HG03354 (cell line): ENCODE results near the gene ACAA2.

ENCODE experiments used
- ATAC-seq: cut with Tn5 transposase; IDR thresholded peaks from one replicate; pipeline ENCODE4 v1.9.1; 2021; ENCODE audit warnings: mild to moderate bottlenecking; ENCODE audit not compliant: unreplicated experiment, poor library complexity, severe bottlenecking

ACAA2 gene, protein sequence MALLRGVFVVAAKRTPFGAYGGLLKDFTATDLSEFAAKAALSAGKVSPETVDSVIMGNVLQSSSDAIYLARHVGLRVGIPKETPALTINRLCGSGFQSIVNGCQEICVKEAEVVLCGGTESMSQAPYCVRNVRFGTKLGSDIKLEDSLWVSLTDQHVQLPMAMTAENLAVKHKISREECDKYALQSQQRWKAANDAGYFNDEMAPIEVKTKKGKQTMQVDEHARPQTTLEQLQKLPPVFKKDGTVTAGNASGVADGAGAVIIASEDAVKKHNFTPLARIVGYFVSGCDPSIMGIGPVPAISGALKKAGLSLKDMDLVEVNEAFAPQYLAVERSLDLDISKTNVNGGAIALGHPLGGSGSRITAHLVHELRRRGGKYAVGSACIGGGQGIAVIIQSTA

DNA sequence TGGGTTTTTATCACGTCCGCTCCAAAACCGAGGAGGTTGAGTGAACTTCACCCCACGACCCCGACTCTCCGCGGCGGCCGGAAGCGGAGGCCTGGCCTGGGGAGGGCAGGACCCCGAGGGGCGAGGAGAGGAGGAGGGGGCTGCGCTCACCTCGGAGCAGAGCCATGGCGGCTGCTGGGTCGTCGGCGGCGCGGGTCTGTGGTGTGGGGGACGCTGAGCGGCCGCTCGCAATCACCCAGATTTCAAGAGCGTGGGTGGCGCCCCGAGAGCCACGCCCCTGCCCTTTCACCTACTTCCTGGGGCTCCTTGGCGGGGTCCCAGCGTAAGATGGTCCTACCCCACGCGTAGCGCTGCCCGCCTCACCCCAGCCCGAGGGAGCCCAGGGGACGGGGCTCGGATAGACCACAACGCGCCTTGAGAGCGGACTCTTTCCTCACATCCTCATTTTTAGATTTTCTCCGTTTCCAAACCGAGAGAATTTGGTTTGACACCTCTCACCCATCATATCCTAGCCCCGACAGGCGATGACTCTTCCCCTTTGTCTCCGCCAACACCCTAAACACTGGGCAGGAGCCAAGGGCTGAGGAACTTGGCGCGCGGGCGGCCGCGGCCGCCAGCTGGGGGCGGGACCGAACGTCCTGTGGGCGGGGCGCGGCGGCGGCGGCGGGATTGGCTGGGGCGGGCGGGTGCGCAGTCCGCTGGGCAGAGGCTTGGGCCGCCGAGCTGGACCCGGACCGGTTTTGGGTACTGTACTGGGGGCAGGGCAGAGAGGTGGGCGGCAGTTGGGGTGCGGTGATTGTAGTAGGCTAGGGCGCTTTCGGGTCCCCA lies at the start of gene ACAA2:
ACAA2 (minus strand) TSS at position 215 of the 828 bp plus-strand sequence; CDS start at position 166, 49 bp downstream.
- ATAC-seq, result peak; percentile 83

DNA sequence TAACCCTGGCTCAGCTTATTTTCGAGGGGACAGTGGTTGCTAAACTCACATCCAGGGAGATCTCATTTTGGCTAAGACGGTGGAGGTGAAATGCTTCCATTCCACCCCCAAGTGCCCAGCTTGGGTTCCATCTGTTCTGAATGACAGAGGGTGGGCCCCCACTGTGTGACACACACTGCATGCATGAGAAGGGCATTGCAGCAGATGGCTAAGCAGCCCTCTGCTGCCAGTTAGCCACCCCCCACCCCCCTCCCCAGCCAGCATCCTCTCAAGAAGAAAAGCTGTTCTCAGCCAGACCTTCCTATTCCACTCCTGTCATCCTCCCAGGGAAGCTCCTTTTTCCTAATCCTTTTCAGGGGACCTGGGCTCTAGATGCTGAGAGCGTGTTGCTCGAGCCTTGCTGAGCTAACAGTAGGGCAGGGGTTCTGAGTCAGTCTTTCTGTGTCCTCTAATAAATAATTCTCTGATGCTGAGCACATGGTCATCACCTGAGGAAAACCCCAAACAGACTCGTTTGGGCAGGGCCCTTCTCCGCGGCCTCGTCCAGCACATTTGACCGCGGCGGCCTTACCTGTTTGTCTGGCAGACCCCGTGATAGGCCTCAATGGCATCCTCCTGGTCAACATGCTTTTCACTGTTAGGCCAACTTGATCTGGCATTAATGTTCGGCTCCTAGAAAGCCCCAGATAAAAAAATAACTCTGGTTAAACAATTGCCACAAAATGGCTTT lies 49.5 kb upstream of the ACAA2 start:
- ATAC-seq, result no peak

DNA sequence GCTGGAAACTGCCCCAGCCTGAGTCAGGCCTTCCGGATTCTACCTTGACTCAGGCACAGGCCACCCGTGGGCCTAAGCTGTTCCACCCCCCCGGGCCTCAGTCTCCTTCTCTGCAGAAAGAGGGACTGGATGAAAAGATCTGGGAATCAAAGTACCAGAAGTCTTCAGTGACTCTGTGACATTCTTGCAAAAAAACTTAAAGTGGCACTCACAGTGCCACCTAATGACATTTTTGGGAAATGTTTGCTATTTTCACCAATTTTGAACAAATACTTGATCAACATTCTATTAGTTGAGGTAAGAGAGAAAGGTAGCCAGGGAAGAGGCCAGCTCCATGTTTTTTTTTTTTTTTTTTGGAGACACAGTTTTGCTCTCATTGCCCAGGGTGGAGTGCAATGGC lies 48.3 kb upstream of the ACAA2 start:
- ATAC-seq, result no peak

DNA sequence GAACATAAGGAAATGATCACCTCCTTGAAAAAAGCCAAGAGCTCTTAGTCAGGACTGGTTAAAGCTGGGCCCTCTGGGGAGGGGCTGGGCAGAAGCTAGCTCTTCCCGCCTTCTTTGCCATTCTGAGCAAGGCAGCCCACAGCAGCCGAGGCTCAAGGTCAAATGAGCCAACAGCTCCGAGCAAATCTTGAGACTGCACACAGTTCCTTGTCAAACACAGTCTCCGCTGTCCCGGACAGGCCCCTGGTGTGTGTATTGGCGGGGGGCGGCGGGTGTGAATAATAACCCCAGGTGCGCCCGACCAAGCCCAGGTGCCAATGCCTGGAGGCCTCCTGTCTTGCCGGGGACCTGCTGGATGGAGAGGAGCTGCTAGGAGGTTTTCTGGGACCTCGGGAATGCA lies 46.4 kb upstream of the ACAA2 start:
- ATAC-seq, result no peak

DNA sequence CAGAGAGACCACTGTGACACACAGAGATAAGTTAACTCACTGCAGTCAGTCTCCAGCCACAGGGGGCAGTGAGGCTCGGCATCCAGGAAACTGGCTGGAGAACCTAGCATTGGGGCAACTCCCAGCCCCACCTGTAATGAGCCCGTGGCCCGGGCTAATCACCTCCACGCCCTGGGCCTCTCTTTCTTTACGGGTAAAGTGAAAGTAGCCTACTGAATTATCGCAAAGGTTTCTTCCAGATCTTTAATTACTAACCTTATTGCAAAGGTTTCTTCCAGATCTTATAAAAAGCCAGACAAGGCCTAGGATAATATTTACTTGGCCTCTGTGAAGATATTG lies 45.7 kb upstream of the ACAA2 start:
- ATAC-seq, result peak; percentile 8

DNA sequence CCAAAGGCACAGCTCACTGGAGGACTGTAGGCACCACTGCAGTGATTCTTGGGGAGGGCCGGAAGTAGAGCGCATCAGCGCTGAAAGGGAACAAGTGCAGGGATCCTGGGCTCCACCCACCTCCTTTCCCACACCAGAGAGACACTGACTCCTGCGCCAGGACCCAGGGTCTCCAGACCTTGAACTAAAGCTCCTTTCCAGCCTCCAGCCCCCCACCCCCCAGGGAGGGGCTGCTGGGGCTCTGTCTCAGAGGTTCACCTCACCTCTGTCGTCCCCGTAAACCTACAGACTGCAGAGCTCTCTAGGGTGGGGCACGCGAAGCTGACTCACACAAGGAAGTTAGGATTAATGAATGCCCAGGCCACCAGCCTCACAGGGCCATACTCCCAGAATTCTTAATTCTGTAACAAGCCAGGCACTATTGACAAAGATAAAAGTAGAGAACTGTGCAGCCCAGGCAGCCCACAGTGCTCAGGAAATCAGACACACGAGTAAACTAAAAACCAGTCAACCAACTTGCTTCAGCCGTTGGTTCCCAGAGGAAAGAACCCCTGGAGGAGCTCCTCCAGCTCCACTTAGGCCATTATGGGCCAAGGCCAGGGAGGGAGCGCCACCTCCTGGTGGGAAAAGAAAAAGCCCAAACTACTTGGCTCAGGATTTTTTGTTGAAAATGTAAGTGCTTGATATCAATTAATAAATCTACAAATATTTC lies 45.1 kb upstream of the ACAA2 start:
- peak; percentile 61 for ATAC-seq

DNA sequence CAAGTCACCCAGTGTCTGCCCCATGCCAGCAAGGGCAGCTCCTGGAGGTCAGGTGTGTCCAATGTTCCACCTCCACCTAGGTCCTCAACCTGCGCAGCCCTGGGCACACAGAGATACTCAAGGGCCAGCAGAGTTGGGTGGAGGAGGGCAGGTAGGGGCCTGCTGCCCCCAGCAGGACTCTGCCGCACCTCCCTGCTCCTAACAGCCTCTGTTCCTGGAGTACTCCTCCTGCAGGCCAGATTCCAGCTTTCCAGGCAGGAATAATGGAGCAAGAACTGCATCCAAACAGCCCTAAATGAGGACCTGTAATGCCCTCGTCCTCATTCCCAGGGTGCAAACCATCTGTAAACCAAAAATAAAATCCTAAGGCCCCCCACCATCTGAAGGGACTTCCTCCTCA lies 44.4 kb upstream of the ACAA2 start:
- no peak for ATAC-seq

DNA sequence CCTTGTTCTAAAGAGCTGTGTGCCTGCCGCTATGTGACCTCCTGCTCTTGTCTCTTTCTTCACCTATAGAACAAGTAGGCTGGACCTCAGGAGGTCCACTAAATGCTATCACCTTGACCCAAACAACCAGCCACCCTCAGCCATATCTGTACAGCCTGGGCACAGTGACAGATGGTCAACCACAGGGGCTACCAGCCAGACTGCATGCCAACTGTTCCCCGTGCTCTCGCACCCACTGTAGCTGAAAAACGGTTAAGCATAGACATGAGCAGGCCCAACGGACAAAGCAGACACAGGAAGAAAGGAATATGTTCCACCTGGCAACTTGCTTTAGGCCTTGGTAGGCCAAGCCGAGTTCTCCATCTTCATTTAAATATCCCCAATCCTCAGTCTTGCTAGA lies 43.2 kb upstream of the ACAA2 start:
- ATAC-seq, result no peak

DNA sequence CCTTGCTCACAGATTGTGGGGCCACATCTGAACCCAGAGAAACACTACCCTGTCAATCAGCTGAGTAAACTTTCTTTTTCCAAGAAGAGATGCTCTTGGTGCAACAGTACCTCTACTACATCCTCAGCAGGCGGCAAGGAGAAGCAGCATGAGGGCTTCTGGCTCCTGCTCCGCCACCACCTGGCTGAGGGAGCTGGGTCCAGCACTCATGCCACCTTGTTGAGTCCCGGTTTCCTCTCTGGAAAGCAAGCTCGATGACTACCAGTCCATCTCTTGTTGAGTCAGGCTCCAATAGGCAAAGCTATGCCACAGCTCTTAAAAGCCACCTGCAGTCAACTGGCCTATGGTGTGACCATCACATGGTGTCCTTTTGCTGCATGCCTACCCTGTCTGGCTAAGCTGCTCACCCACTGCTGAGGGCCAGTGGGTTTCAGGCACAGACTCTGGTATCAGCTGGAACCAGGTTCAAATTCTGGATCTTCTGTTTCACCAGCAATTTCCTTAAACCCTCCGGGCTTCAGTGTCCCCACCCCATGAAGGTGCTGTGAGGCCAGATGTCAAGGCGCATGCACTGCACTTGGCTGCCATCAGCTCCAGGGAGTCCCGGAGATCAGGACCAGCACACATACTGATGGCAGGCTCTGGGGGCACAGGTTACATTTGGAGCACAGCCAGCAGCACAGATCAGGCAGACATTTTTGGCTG lies 42.5 kb upstream of the ACAA2 start:
- ATAC-seq, result no peak

DNA sequence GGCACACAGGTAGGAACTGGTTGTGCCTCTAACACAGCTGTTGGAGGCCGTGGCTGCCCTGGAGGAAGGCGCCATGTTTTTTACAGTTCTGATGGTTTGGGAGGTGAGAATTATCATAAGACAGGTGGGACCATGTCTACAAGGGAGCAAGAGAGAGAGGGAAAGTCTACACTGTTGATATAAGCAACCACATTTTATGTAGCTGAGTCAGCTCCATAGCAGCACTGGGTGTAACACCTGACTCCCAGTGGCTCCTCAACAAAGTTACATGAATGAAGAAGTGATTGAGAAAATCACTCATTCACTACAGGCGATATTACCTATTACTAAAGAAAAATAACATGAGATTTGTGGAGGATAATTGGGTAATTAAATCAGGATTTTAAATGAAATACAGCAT lies 41.3 kb upstream of the ACAA2 start:
- no peak for ATAC-seq

DNA sequence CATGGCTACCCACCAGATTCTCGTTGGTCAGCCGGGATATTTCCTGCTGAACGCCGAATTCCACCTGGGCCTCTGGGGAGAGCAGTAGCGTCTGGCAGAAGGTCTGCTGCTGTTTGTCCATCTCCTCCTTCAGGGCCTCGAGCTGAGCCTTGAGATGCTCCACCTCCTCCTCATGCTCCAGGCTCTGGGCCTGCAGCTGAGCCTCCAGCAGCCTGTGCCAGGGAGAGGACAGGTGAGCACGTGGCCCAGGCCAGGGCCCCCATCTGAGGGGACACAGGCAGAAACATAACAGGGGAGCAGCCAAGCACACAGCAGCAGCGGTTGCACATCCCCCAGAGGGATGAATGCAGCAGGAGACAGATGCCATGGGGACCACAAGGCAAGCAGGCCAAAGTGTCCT lies 40.1 kb upstream of the ACAA2 start:
- ATAC-seq, result no peak

DNA sequence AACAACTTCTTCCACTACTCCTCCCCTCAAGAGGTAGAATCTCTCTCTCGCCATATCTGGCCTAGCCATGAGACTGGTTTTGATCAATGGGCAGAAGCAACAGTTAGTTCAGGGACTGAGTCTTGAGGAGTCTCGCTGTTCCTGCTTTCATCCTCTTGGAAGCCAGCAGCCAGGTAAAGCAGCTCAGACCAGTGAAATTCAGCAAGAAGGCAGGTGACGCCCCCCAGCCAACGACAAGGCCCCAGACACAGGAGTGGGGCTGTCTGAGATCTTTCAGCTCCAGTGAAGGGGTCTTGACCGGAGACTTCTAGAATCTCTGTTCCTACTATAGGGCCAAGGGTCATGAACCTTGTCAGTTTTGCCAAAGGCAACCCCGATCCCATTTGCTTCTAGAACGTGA lies 39.7 kb upstream of the ACAA2 start:
- no peak for ATAC-seq

DNA sequence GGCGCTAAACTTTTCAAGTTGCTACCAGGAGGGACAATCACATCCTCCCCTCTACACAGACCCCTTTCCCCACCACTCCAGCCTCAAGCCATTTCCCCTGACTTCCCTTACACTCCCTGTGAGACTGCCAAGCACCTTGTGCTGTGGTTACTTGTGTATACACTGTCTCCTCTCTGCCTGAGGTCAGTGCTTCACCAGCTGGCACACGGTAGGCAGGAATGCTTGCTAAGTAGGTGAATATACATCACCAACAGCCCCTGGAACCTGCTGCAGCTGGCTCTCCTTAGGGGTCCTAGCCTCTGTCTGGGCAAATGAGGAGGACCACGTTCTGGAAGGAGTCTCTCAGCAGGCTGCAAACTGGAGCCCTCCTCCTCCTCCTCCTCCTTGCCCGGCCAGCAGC lies 38.3 kb upstream of the ACAA2 start:
- no peak for ATAC-seq

DNA sequence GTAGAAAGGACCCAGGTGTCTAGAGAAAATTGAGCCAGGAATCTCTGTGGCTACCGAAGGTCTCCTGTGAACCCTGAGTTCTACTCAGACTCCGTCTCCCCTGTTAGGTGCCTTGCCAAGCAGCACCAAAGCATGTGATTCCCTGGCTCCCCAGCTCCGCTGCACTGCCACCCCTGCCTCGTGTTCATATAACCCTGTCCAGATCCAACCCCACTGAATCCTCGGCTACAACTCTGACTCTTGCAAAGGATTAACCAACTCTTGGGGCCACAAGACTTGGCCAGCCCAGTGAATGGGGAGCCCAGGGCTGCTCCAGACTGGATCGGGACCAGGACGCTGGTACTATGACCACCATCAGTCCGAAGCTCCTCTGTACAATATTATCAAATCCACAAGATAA lies 37.3 kb upstream of the ACAA2 start:
- no peak for ATAC-seq

DNA sequence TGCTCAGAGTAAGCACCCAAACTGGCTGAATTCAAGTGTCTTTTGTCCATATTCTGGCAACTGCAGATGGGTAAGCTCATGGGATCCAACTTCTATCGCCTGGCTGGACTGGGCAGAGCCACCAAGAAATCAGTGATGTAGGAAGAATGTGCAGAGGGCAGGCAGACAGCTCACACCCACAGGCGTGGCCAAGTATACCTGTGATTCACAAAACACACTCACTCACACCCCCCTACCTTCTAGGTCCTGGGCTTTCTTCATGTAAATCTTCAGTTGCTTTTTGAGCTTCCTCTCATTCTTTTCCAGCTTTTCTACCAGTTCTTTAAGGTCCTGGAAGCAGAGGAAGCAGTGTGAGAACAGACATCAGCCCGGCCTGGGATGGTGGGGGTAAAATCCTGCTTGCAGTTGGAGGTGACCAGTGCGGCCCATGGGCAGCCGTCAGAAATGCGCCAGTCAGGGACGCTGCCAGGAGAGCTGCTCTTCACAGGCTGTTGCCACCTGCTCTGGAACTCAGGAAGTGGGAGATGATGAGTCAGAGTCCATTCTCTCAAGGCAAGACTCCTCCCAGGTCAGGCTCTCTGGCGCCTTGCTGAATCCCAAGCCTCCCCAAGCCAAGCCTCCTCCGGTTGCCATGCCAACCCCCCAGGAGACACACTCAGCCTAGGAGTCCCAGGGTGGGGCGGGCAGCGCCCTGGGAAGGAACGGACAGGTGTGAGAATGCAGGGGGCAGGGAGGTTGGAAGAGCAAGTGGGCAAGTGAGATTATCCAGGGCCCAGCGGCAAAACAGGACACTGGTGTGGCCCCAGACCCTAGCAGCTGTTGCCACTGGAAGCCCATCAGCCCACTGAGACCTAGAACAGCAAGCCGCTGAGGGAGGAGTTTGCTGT lies 36.2 kb upstream of the ACAA2 start:
- no peak for ATAC-seq

DNA sequence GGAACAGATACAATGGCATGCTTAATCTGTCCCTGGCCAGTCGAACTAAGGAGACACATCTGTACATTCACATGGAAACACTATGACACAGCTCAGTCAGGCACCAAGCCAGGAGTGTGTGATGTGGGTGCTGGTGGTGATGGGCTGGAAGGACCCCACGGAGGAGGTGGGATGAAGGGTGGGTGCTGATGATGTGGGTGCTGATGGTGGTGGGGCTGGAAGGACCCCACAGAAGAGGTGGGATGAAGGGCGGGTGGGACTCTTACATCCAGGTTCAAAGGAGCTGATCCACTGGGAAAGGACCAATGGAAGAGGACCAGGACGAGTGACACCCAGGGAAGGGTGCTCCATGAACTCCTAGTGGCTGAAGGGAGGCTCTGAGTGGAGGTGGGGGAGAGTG lies 34.8 kb upstream of the ACAA2 start:
- no peak for ATAC-seq

DNA sequence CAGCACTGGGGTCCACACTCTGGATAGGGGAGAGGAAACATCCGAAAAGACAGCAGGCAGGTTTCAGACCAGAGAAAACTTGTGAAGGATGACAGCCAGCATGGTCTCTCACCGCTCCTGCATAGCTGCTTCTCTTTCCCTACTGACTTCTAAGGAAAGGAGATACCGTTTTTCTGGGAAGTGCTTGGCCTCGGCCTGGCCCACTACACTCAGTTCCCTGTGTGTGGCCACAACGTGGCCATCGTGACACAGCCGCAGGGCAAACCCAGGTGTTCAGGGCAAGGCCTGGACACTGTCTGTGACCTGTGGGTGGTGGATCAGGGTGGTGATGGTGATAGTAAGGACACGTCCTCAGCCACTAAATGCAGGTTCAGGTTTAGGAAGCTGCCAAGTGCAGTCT lies 34.2 kb upstream of the ACAA2 start:
- ATAC-seq, result no peak

DNA sequence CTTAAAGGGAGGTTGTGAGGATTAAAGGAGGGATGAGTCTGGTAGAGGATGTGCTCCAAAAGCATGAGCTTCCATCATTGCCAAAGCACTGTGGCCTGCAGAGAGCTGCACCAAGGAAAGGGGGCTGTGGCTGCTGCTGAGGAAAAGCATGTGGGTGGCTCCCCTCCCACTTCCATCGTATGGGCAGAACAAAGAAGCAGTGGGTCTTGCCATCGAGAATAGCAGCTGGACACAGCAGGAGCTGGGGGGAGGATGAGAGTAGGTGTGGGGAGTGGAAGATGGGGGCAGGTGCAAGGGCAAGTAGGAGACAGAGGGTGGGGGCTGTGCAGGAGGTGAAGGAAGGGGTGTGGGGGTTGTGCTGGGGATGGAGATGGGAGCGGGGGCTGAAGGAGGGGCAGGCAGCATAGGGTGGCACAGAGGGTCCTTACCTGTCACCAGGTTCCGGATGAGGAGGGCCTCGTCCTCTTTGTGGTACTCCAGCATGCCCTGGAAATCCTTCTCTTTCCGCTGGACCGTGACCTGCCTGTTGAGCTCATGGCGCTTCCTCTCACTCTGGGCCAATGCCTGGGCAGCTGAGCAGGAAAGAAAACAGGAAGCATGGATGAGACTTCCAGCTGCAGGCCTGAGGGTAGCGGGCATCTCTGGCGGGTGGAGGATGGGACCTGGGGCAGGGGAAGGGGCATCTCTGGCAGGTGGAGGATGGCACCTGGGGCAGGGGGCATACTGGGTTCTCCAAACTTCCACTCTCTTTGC lies 33.6 kb upstream of the ACAA2 start:
- ATAC-seq, result no peak
